SK-N-MC (cell line): Measurements from ENCODE around the gene DLGAP1.
"Not testable (repeated sequence)": the region's sequence is repeated elsewhere in the genome, so short reads cannot be mapped to it uniquely, and the experiment has no call there.

Experiments used
- DNase-seq: peaks from one replicate; pipeline ENCODE4 v3.0.0-alpha.2; 2011; ENCODE audit warnings: low read depth, low spot score
- H3K27ac ChIP-seq: fragments of 200-600 bp; sonication (generic); 2 replicates; pipeline ENCODE4 v1.5.1; 2016; ENCODE audit warnings: mixed run types
- H3K36me3 ChIP-seq: fragments of 200-600 bp; sonication (generic); 2 replicates; pipeline ENCODE4 v1.6.1; 2017; ENCODE audit warnings: antibody characterized with exemption, low read length, mixed read lengths; ENCODE audit not compliant: insufficient read depth
- H3K4me3 ChIP-seq: fragments of 200-600 bp; sonication (generic); 2 replicates; pipeline ENCODE4 v1.5.1; 2016
- H3K9ac ChIP-seq: fragments of 200-600 bp; sonication (generic); 2 replicates; pipeline ENCODE4 v1.8.0; 2017; ENCODE audit warnings: mixed run types, mixed read lengths; ENCODE audit not compliant: insufficient read length
- H3K9me3 ChIP-seq: fragments of 200-600 bp; sonication (generic); 2 replicates; pipeline ENCODE4 v1.6.1; 2017; ENCODE audit warnings: low read depth, mild to moderate bottlenecking, antibody characterized with exemption, low read length, moderate library complexity, mixed read lengths
- EZH2 ChIP-seq: fragments of 200-600 bp; sonication (generic); IDR thresholded peaks from one replicate; pipeline ENCODE4 v1.6.1; 2017; ENCODE audit warnings: antibody characterized with exemption
- FOXP2 ChIP-seq: optimal IDR thresholded peaks from 2 replicates; pipeline ENCODE3; 2011; ENCODE audit warnings: mild to moderate bottlenecking, moderate library complexity; ENCODE audit not compliant: insufficient read depth; ENCODE audit errors: extremely low read length, control extremely low read depth
- POLR2AphosphoS5 ChIP-seq: IDR thresholded peaks from 2 replicates; pipeline ENCODE4 v1.6.1; 2012; ENCODE audit warnings: mild to moderate bottlenecking, low read depth, low read length, borderline replicate concordance

Gene DLGAP1

DNA sequence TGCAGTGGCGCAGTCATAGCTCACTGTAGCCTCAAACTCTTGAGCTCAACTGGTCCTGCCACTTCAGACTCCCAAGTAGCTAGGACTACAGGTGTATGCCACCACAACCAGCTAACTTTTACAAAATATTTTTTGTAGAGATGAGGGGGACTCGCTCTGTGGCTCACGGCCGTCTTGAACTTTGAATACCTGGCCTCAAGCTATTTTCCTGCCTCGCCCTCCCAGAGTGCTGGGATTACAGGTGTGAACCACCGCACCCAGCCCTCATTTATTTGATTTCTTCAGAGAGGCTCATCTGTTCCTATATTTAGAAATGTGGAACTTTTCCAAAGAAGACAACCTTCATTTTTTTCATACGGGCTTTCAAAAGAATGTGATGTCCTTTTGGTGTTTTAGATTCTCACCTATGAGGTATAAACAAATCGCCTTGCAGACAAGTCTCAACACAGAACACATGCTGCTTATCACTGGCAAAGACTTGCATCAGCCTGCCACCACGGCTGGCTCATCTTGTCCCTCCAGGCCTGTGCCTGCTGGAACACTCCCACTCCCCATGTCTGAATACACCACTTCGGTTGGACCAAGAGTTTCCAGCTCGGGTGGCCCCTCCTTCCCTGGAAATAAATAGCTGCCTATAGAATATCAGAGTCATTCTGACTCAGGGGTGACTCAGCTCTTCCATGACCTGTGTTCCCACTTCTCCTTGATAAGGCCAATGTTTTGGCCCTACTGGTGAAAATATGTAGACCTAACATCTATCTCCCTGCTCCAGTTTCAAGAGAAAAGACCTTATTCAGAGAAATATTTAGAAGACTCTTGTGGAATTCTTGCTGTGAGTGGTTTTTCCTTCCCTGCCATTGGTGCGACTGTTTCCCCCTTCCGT, 802.5 kb downstream of the DLGAP1 start:
- H3K36me3 ChIP-seq: no peaks in the 10 kb centered on the region
- no peak for DNase-seq
- no peak overlapping the region for H3K9ac ChIP-seq
- no peak for TF ChIP-seq POLR2AphosphoS5
- TF ChIP-seq EZH2: no peak
- no peak for TF ChIP-seq FOXP2
- no peaks in the 10 kb centered on the region for H3K9me3 ChIP-seq
- no peak overlapping the region for H3K27ac ChIP-seq
- no peak overlapping the region for H3K4me3 ChIP-seq

- no peak overlapping the region for H3K4me3 ChIP-seq
- H3K9ac ChIP-seq: no peak overlapping the region
- H3K27ac ChIP-seq: no peak overlapping the region
- H3K36me3 ChIP-seq: no peaks in the 10 kb centered on the region
- no peak for DNase-seq
- H3K9me3 ChIP-seq: no peaks in the 10 kb centered on the region
- TF ChIP-seq EZH2 (no peak), FOXP2 (no peak), POLR2AphosphoS5 (no peak)
Measured at GRCh38 chr18:3651266-3651665, 803.8 kb downstream of the DLGAP1 start.

- not testable (repeated sequence) for DNase-seq, H3K27ac ChIP-seq
Measured at GRCh38 chr18:3650521-3651042, 804.5 kb downstream of the DLGAP1 start.

GRCh38 chr18:3649633-3650426, 805.3 kb downstream of the DLGAP1 start:
- DNase-seq: no peak
- Histone ChIP-seq H3K9me3 (no peaks in the 10 kb centered on the region), H3K36me3 (no peaks in the 10 kb centered on the region), H3K9ac (no peak overlapping the region), H3K27ac (no peak overlapping the region), H3K4me3 (peak overlapping the region; percentile 46)
- TF ChIP-seq EZH2 (no peak), FOXP2 (no peak), POLR2AphosphoS5 (no peak)

More at GRCh38 chr18:3650521-3651042, 804.5 kb downstream of the DLGAP1 start:
- not testable (repeated sequence) for H3K9me3 ChIP-seq, H3K9ac ChIP-seq, H3K4me3 ChIP-seq, H3K36me3 ChIP-seq

- TF ChIP-seq EZH2: no peak
- no peak for TF ChIP-seq FOXP2
- no peak for TF ChIP-seq POLR2AphosphoS5
- Histone ChIP-seq H3K9ac (peak overlapping the region; percentile 50), H3K36me3 (no peaks in the 10 kb centered on the region), H3K9me3 (no peaks in the 10 kb centered on the region), H3K4me3 (peak overlapping the region; percentile 46), H3K27ac (peak overlapping the region; percentile 64)
- DNase-seq: no peak
Measured at GRCh38 chr18:3649135-3649632, 805.9 kb downstream of the DLGAP1 start.

DNA sequence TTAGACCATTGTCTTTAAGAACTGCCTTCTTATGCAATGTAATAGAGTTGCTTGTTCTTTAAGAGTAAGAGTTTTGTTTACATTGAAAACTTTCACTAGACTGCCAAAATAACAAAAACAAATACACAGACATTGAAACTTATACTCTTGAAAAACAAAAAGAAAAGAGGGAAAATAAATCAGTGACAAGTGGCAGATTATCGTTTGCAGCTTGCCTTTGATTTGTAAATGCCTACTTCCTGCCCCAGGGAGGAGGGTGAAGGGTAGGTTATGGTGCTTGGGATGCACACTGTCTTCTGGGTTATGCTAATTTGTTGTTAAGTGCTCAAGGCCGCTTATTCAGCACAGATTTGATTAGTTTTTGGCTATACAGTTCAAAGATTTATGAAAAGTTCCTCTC, 806.5 kb downstream of the DLGAP1 start:
- Histone ChIP-seq H3K27ac (peak overlapping the region; percentile 64), H3K9ac (no peak overlapping the region), H3K4me3 (peak overlapping the region; percentile 46), H3K36me3 (no peaks in the 10 kb centered on the region), H3K9me3 (no peaks in the 10 kb centered on the region)
- TF ChIP-seq EZH2: no peak
- peak; percentile 91 for TF ChIP-seq FOXP2
- TF ChIP-seq POLR2AphosphoS5: peak; percentile 18; the same call in 1 of the 2 replicates
- no peak for DNase-seq

DNA sequence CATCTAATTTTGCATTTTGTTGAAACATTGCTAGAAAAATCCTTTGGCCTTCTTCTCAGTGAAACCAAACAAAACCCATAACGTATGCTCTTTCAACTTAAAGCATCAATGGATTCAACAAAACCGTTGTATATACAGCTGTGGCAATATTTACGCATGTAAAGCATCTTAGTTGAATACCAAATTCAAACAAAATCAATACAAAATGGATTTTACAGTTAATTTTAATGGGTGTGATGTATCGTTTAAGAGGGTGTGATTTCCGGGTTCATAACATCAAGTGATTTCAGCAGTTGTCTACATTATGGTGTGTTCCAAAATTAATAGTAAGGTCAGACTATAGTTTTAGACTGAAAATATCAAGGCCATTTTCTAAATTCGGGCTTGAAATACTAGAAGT, 806.9 kb downstream of the DLGAP1 start:
- H3K9me3 ChIP-seq: no peaks in the 10 kb centered on the region
- no peak overlapping the region for H3K4me3 ChIP-seq
- DNase-seq: no peak
- H3K27ac ChIP-seq: no peak overlapping the region
- H3K9ac ChIP-seq: no peak overlapping the region
- H3K36me3 ChIP-seq: no peaks in the 10 kb centered on the region
- TF ChIP-seq POLR2AphosphoS5 (no peak), EZH2 (no peak), FOXP2 (no peak)

- TF ChIP-seq FOXP2 (no peak), POLR2AphosphoS5 (no peak), EZH2 (no peak)
- no peak overlapping the region for H3K27ac ChIP-seq
- DNase-seq: no peak
Measured at GRCh38 chr18:3647636-3648035, 807.5 kb downstream of the DLGAP1 start.

More at GRCh38 chr18:3647636-3648035, 807.5 kb downstream of the DLGAP1 start:
- H3K4me3 ChIP-seq: no peak overlapping the region
- no peak overlapping the region for H3K9ac ChIP-seq
- no peaks in the 10 kb centered on the region for H3K36me3 ChIP-seq
- H3K9me3 ChIP-seq: no peaks in the 10 kb centered on the region
